Measurements from ENCODE around the gene PCGF2.

Gene PCGF2

DNA sequence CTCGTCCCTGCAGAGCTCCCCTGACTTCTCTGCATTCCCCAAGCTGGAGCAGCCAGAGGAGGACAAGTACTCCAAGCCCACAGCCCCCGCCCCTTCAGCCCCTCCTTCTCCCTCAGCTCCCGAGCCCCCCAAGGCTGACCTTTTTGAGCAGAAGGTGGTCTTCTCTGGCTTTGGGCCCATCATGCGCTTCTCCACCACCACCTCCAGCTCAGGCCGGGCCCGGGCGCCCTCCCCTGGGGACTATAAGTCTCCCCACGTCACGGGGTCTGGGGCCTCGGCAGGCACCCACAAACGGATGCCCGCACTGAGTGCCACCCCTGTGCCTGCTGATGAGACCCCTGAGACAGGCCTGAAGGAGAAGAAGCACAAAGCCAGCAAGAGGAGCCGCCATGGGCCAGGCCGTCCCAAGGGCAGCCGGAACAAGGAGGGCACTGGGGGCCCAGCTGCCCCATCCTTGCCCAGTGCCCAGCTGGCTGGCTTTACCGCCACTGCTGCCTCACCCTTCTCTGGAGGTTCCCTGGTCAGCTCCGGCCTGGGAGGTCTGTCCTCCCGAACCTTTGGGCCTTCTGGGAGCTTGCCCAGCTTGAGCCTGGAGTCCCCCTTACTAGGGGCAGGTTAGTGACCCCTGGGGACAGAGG lies 31.6 kb downstream of the PCGF2 start:
- H3K4me3 ChIP-seq (replicated peaks; ENCODE audit: low read depth, low read length) = no peak overlapping the region
- DNase-seq (ENCODE audit: extremely low read depth, low read depth) = no peak
- TF ChIP-seq, protein P1, sequence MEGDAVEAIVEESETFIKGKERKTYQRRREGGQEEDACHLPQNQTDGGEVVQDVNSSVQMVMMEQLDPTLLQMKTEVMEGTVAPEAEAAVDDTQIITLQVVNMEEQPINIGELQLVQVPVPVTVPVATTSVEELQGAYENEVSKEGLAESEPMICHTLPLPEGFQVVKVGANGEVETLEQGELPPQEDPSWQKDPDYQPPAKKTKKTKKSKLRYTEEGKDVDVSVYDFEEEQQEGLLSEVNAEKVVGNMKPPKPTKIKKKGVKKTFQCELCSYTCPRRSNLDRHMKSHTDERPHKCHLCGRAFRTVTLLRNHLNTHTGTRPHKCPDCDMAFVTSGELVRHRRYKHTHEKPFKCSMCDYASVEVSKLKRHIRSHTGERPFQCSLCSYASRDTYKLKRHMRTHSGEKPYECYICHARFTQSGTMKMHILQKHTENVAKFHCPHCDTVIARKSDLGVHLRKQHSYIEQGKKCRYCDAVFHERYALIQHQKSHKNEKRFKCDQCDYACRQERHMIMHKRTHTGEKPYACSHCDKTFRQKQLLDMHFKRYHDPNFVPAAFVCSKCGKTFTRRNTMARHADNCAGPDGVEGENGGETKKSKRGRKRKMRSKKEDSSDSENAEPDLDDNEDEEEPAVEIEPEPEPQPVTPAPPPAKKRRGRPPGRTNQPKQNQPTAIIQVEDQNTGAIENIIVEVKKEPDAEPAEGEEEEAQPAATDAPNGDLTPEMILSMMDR (IDR thresholded peaks at IDR 0.05; ENCODE audit: low read depth, low read length, missing control alignments) = no peak

DNA sequence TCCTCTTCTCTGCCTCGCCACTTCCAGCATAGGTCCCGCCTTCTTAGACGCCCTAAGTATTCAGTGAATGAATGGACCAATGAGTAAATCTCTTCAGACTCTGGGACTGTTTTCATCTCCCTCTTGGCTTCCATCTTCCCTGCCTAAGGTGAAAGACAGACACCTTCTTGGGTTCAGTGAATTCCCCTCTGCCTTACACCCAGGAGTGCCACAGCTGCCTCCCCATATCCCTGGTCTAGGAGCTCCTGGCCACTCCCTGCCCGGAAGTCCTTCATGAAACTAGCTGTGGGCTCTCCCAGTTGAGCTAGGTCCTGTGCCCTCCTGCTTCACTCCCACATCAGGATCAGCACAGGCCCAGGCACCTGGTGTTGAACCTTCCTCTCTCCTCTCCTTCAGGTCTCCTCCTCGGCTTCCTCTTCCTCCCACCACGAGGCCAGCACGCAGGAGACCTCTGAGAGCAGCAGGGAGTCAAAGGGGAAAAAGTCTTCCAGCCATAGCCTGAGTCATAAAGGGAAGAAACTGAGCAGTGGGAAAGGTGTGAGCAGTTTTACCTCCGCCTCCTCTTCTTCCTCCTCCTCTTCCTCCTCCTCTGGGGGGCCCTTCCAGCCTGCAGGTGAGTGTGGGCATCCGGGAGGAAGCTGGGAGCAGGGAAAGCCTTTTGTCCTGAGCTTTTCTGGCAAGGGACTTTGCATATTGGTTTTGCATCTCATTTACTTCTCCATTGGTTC lies 32.8 kb downstream of the PCGF2 start:
- no peak overlapping the region for H3K4me3 ChIP-seq (replicated peaks; ENCODE audit: low read depth, low read length)
- DNase-seq (ENCODE audit: extremely low read depth, low read depth) = no peak
- TF ChIP-seq, protein P1 (IDR thresholded peaks at IDR 0.05; ENCODE audit: low read depth, low read length, missing control alignments) = no peak

DNA sequence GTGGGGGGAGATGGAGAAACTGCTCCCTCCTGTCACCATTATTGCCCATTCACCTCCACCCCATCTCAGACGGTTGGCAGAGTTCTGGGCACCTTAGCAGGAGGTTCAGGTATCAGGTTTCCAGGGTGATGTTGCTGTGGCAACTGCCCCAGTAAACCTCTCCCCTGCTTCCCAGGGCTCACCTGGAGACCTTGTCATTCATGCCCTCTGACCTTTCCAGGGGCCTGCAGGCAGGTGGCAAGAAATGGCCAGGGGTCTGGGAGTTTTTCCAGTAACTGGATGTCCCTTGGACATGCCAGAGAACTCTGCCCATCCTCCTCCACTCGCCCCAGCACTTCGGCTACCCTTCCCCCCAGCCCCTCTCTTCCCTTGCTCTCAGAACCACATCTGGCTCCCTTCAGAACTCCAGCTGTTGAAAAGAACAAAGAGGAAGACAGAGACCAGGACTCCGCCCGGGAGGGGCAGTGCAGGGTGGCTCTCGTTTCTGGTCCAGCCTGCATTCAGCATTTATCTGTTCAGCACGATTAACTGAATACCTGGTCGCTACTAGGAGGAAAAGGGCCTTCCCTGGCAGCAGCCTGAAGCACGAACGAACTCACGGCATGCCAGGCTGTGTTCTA lies 34.6 kb downstream of the PCGF2 start:
- no peak for DNase-seq (ENCODE audit: extremely low read depth, low read depth)
- no peak overlapping the region for H3K4me3 ChIP-seq (replicated peaks; ENCODE audit: low read depth, low read length)
- TF ChIP-seq, protein P1 (IDR thresholded peaks at IDR 0.05; ENCODE audit: low read depth, low read length, missing control alignments) = no peak

DNA sequence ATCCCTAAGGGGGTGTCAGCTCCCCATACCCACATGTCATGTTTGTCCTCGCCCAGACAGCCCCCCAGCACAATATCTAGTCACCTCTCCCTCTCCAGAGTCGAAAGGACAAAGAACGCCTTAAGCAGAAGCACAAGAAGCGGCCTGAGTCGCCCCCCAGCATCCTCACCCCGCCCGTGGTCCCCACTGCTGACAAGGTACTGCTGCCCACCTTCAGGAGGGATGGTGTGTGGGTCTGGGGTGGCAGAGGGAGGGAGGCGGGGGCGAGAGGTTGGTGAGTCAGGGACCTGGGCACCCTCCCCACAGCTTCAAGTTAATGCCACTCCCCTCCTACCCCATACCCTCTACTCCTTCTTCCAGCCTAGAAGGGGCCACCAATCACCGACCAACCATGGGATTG lies 35.5 kb downstream of the PCGF2 start:
- no peak for DNase-seq (ENCODE audit: extremely low read depth, low read depth)
- no peak overlapping the region for H3K4me3 ChIP-seq (replicated peaks; ENCODE audit: low read depth, low read length)
- TF ChIP-seq, protein P1 (IDR thresholded peaks at IDR 0.05; ENCODE audit: low read depth, low read length, missing control alignments) = no peak

DNA sequence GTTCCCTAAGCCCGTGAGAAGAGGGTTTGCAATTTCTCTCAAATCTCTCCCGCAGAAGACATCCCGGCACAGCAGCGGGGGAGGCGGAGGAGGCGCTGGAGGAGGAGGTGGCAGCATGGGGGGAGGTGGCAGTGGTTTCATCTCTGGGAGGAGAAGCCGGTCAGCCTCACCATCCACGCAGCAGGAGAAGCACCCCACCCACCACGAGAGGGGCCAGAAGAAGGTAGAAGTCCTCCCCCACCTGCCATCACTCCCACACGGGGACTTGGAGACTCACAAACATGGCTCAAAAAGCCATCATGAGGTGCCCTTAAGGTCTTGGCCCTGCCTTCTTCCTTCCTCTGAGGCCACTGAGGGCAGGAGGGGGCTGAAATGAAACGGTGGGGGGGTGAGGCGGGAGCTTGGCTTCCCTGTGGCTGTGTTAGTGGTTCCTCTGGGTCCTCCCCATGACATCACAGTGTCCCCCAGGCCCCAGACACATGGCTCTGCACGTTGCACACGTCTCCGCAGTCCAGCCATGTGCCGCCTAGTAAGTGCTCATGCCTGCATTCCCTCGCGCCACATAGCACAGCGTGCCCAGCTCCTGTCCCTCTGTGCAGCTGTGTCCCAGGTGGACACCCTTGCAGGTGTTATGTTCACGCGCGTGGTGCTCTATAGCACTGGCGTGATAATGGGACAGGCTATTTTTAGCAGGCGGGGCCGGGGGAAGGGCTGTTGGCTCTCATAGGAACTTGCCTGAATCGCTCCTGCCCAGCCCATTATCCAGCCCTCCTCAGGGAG lies 36.2 kb downstream of the PCGF2 start:
- H3K4me3 ChIP-seq (replicated peaks; ENCODE audit: low read depth, low read length) = no peak overlapping the region
- TF ChIP-seq, protein P1 (IDR thresholded peaks at IDR 0.05; ENCODE audit: low read depth, low read length, missing control alignments) = no peak
- no peak for DNase-seq (ENCODE audit: extremely low read depth, low read depth)

DNA sequence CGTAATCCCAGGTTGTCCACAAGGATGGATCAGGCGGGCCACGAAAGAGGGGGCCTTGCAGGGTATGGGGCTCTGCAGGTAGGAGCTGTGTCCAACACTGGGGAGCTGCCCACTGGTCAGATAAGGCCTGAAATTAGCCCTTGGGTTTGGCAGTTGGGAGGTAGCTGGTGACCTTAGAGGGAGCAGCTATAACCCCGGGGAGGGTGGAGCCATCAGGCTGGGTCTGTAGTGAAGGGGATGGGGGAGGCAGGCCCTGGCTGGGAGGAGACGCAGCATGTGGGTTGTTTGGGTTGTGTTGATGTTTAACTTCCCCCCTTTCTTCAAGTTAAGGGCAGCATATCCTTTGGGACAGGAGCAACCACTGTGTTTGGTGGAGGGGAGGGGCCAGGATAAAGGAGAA lies 37.2 kb downstream of the PCGF2 start:
- TF ChIP-seq, protein P1 (IDR thresholded peaks at IDR 0.05; ENCODE audit: low read depth, low read length, missing control alignments) = no peak
- H3K4me3 ChIP-seq (replicated peaks; ENCODE audit: low read depth, low read length) = no peak overlapping the region
- no peak for DNase-seq (ENCODE audit: extremely low read depth, low read depth)

All from HFF-Myc (cell line).